ENCODE data around the gene NTRK3.

NTRK3 gene

GRCh38 chr15:87949151-87949574 is 307.4 kb downstream of the NTRK3 start:
- TF ChIP-seq, protein P1, sequence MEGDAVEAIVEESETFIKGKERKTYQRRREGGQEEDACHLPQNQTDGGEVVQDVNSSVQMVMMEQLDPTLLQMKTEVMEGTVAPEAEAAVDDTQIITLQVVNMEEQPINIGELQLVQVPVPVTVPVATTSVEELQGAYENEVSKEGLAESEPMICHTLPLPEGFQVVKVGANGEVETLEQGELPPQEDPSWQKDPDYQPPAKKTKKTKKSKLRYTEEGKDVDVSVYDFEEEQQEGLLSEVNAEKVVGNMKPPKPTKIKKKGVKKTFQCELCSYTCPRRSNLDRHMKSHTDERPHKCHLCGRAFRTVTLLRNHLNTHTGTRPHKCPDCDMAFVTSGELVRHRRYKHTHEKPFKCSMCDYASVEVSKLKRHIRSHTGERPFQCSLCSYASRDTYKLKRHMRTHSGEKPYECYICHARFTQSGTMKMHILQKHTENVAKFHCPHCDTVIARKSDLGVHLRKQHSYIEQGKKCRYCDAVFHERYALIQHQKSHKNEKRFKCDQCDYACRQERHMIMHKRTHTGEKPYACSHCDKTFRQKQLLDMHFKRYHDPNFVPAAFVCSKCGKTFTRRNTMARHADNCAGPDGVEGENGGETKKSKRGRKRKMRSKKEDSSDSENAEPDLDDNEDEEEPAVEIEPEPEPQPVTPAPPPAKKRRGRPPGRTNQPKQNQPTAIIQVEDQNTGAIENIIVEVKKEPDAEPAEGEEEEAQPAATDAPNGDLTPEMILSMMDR (IDR thresholded peaks at IDR 0.05; ENCODE audit: low read depth, low read length): no peak
- no peak for DNase-seq (ENCODE audit: low read depth, low spot score)
- H3K4me3 ChIP-seq (ENCODE audit: low read depth, low read length): no peak overlapping the region
- in situ Hi-C loops (cut with HindIII; ENCODE audit: low sequenced_read_pairs): no loop called here

DNA sequence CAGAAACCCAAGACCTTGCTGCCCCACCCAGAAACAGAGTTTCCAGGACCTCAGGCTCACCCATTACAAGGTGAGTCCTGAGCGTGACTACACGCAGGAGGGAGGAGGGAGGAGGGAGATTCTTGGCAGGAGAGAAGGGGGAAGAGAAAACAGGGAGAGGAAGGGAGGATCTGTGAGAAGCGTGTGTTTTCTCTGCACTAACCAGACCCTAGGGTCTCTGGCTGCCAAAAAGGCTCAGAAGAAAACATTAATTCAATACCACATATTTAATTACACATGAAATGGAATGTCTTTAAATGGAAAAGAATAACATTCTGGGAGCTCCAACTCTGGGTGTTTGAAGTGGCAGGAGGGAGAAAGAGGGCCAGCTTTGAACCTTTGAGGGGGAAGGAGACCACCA is 309.0 kb downstream of the NTRK3 start:
- H3K4me3 ChIP-seq (ENCODE audit: low read depth, low read length): no peak overlapping the region
- in situ Hi-C loops (cut with HindIII; ENCODE audit: low sequenced_read_pairs): no loop called here
- TF ChIP-seq, protein P1 (IDR thresholded peaks at IDR 0.05; ENCODE audit: low read depth, low read length): no peak
- DNase-seq (ENCODE audit: low read depth, low spot score): no peak

- no peak overlapping the region for H3K4me3 ChIP-seq (ENCODE audit: low read depth, low read length)
- DNase-seq (ENCODE audit: low read depth, low spot score): no peak
- in situ Hi-C loops (cut with HindIII; ENCODE audit: low sequenced_read_pairs): no loop called here
Measured at GRCh38 chr15:87945246-87945645, 311.3 kb downstream of the NTRK3 start.

GRCh38 chr15:87944691-87945090 is 311.8 kb downstream of the NTRK3 start:
- no peak overlapping the region for H3K4me3 ChIP-seq (ENCODE audit: low read depth, low read length)
- in situ Hi-C loops (cut with HindIII; ENCODE audit: low sequenced_read_pairs): no loop called here
- TF ChIP-seq, protein P1 (IDR thresholded peaks at IDR 0.05; ENCODE audit: low read depth, low read length): no peak
- no peak for DNase-seq (ENCODE audit: low read depth, low spot score)

More at GRCh38 chr15:87945246-87945645, 311.3 kb downstream of the NTRK3 start:
- TF ChIP-seq, protein P1 (IDR thresholded peaks at IDR 0.05; ENCODE audit: low read depth, low read length): no peak

DNA sequence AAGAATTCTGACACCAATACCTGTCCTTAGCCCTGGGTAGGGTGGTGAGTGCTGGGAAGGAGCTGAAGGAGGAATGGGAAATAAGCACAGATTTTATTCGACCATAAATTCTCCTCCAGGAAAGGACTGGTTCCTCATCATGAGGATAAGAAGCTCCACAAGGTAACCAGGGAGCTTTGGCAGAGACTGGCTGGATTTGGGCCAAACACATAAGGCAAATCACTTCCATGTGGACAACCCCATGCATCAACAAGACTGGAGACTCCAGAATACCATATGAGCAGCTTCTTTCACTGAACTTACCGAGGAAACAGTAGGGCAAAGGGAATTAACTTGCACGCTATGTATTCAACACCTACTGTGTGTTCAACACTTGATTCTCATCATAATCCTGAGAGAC is 312.5 kb downstream of the NTRK3 start:
- TF ChIP-seq, protein P1 (IDR thresholded peaks at IDR 0.05; ENCODE audit: low read depth, low read length): no peak

DNA sequence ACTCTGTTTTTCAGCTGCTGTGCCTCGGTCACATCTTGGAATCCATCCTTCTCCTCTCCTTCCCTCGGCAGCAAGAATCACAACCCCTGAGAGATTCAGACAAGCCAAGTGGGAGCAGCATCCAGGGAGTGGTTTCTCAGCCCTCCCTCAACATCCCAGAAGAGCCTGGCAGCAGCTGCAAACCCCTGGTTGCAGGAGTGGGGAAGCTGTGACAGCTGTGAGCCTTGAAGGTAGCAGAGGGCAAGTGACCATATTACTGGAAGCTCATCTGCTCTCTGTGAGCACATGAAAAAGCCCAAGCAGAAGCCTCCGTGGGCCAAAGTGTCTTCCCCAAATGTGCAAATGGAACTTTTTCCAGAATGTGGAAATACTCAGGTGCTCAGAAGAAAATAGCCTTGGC is 312.9 kb downstream of the NTRK3 start:
- no peak for DNase-seq (ENCODE audit: low read depth, low spot score)
- no peak overlapping the region for H3K4me3 ChIP-seq (ENCODE audit: low read depth, low read length)
- TF ChIP-seq, protein P1 (IDR thresholded peaks at IDR 0.05; ENCODE audit: low read depth, low read length): no peak
- in situ Hi-C loops (cut with HindIII; ENCODE audit: low sequenced_read_pairs): no loop called here

More for the DNA sequence above, 312.5 kb downstream of the NTRK3 start:
- H3K4me3 ChIP-seq (ENCODE audit: low read depth, low read length): no peak overlapping the region
- in situ Hi-C loops (cut with HindIII; ENCODE audit: low sequenced_read_pairs): no loop called here
- DNase-seq (ENCODE audit: low read depth, low spot score): no peak

DNA sequence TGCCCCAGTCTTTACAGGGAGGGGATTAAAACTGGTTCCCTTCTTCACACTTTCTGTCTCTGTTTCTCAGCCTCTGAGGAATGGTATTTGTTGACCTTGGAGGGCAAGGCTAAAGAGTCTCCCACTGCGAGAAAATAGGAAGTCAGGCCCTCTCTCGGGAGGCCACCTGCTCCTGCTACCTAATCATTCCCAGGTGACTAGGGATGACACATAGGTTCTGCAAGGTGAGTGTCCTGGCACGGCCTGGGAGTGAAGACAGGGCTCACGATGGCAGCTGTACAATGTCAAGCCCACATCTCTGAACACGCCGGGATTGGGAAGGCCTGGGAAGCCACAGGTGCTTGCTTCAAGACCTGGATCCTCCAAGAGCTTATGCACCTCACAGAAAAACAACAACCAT is 314.2 kb downstream of the NTRK3 start:
- no peak for DNase-seq (ENCODE audit: low read depth, low spot score)
- in situ Hi-C loops (cut with HindIII; ENCODE audit: low sequenced_read_pairs): no loop called here
- TF ChIP-seq, protein P1 (IDR thresholded peaks at IDR 0.05; ENCODE audit: low read depth, low read length): no peak
- no peak overlapping the region for H3K4me3 ChIP-seq (ENCODE audit: low read depth, low read length)

Data from astrocyte of the spinal cord (primary cell).